Prostate gland (tissue), 2 donors: ENCODE data around the gene SREBF2. TPM values are rescaled to one million over a fixed set of nuclear protein-coding genes. Genes with fewer than 3 reads are reported as not detected.
A peak's percentile ranks its signal among the peaks of the same experiment; 100 is the strongest.

Source experiments
- DNase-seq: peaks from one replicate; pipeline ENCODE4 v3.0.0-alpha.2; 2019; ENCODE audit warnings: low spot score
- H3K27ac ChIP-seq, 2 donors: fragments of 200-600 bp; sonication (generic); 2 replicates each; pipeline ENCODE4 v1.5.1; 2017 to 2019
- H3K27me3 ChIP-seq: fragments of 200-600 bp; sonication (generic); replicated peaks from 2 replicates; pipeline ENCODE4 v1.5.1; 2019; ENCODE audit not compliant: insufficient read depth
- H3K36me3 ChIP-seq, 2 donors: fragments of 200-600 bp; sonication (generic); 1 replicate in 1 of 2; 2 replicates in 1 of 2; pipeline versions ENCODE4 v1.5.1 to v1.8.1; 2017 to 2019
- H3K4me1 ChIP-seq: fragments of 200-600 bp; sonication (generic); replicated peaks from 2 replicates; pipeline ENCODE4 v1.5.1; 2019
- H3K4me3 ChIP-seq, 2 donors: fragments of 200-600 bp; sonication (generic); 2 replicates each; pipeline ENCODE4 v1.5.1; 2017 to 2019
- H3K9me3 ChIP-seq: fragments of 200-600 bp; sonication (generic); 2 replicates; pipeline ENCODE4 v1.5.1; 2017
- POLR2A ChIP-seq: fragments of 450-650 bp; IDR thresholded peaks from one replicate; pipeline ENCODE4 v1.6.1; 2016; ENCODE audit warnings: antibody characterized with exemption, mild to moderate bottlenecking
- POLR2AphosphoS5 ChIP-seq: sonication (generic); formaldehyde crosslinking; IDR thresholded peaks from one replicate; pipeline ENCODE4 v1.6.1; 2017; ENCODE audit warnings: antibody characterized with exemption
- WGBS: methylation state at CpG from one replicate; pipeline ENCODE4 v1.1.5; 2018; 5-methylcytosine and 5-hydroxymethylcytosine counted together
- intact Hi-C: fragments of 100-400 bp; cut with DNase I; formaldehyde crosslinking; loops from one replicate; pipeline ENCODE4 v1.14.2; 2022
- total RNA-seq, 2 donors: library from RNA; depleted of rRNA; stranded (reverse); fragments of >200 nt; gene quantifications; one replicate each; pipeline ENCODE4 v1.1.0, GENCODE V29; 2016
- TF ChIP-seq, protein P1 (sequence below), 4 experiments: fragments of 200-600 bp in 2 of 4; fragments of 450-650 bp in 2 of 4; sonication (generic) in 2 of 4; IDR thresholded peaks; 1 replicate in 3 of 4; 2 replicates in 1 of 4; pipeline ENCODE4 v1.5.1; 2016 to 2019; ENCODE audit warnings: antibody characterized with exemption in 4 of 4, mild to moderate bottlenecking in 2 of 4, moderate library complexity in 2 of 4

The SREBF2 gene
- total RNA-seq, 2 donors from 2014 or later = 62.7 to 128 TPM

GRCh38 chr22:41922940-41923594 lies 90.2 kb downstream of the SREBF2 start:
- intact Hi-C loops = no loop called here
- TF ChIP-seq POLR2AphosphoS5 = no peak
- no peak for TF ChIP-seq POLR2A
- TF ChIP-seq, protein P1, sequence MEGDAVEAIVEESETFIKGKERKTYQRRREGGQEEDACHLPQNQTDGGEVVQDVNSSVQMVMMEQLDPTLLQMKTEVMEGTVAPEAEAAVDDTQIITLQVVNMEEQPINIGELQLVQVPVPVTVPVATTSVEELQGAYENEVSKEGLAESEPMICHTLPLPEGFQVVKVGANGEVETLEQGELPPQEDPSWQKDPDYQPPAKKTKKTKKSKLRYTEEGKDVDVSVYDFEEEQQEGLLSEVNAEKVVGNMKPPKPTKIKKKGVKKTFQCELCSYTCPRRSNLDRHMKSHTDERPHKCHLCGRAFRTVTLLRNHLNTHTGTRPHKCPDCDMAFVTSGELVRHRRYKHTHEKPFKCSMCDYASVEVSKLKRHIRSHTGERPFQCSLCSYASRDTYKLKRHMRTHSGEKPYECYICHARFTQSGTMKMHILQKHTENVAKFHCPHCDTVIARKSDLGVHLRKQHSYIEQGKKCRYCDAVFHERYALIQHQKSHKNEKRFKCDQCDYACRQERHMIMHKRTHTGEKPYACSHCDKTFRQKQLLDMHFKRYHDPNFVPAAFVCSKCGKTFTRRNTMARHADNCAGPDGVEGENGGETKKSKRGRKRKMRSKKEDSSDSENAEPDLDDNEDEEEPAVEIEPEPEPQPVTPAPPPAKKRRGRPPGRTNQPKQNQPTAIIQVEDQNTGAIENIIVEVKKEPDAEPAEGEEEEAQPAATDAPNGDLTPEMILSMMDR (IDR thresholded peaks at IDR 0.05) = no peak
- H3K27me3 ChIP-seq = no peaks in the 10 kb centered on the region
- no peaks in the 10 kb centered on the region for H3K9me3 ChIP-seq
- no peaks in the 10 kb centered on the region for H3K36me3 ChIP-seq
- no peak overlapping the region for H3K27ac ChIP-seq
- WGBS = 97% methylated on average over 4 of the region's 4 CpGs
- H3K4me3 ChIP-seq = no peak overlapping the region
- peaks cover 4% of the 10 kb centered on the region for H3K4me1 ChIP-seq
- no peak for DNase-seq

DNA sequence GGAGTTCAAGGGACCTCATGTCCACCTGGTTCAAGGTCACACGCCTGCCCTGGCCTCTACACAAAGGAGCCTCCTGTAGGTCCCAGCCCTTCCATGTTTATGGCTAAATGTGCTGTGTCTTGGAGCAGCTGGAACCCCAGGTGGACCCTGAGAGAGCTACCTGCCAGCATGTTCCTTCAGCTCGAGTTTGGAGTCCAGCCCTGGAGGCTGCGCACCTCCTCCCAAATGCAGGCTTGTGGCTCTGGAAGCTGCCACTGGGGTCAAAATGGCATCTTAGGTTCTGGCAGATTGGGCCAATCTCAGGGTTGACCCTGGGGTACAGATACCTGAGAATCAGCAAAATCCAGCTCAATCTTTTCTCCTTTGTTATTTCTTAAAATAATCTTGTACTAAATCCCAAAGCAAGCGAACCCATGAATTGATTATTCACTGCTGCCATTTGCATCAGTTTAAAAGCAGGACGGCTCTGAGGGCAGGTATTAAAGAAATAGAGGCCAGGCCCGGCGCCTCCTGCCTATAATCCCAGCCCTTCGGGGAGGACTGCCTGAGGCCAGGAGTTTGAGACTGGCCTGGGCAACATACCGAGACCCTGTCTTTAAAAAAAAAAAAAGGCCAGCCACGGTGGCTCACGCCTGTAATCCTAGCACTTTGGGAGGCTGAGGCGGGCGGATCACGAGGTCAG lies 90.8 kb downstream of the SREBF2 start:
- no peaks in the 10 kb centered on the region for H3K27me3 ChIP-seq
- no peak overlapping the region for H3K27ac ChIP-seq
- no peak for DNase-seq
- peaks cover 4% of the 10 kb centered on the region for H3K4me1 ChIP-seq
- H3K36me3 ChIP-seq = no peaks in the 10 kb centered on the region
- no peak overlapping the region for H3K4me3 ChIP-seq
- no peak for TF ChIP-seq POLR2AphosphoS5
- H3K9me3 ChIP-seq = no peaks in the 10 kb centered on the region
- 92% methylated on average over 14 of the region's 14 CpGs for WGBS
- intact Hi-C loops = no loop called here

DNA sequence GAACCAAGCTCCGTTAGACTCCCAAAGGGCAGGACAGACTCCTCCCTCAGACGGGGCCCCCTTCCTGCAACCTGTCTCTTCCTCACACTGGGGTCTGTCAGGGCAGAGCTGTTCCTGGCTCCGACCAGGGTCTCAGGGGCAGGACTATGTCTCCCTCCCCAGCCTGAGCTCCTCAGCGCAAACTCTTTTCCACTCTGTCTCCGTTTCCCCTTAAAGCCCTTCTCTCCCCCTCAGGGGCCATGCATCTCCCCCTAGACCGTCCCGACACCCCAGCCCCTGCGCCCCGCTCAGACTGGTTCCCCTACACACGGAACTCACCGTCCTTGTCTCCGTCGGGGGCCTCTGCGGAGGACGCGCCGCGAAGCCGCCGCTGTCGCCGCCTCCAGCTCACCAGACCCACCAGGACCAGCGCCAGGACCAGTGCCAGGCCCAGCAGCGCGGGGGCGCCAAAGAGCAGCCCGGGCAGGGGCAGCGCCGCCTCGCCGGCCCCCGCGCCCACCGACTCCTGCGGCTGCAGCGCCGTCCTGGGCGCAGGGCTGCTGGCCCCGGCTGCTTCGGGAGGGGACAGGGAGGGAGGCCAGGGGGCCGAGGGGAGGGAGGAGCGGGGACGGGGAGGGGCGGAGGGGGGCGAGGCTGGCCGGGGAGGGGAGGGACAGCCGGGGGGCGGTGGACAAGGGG lies 93.0 kb downstream of the SREBF2 start:
- Histone ChIP-seq H3K9me3 (no peaks in the 10 kb centered on the region), H3K4me1 (peaks cover 4% of the 10 kb centered on the region), H3K27ac (no peak overlapping the region), H3K27me3 (no peaks in the 10 kb centered on the region), H3K4me3 (peak overlapping the region; percentile 29 to 36), H3K36me3 (no peaks in the 10 kb centered on the region)
- intact Hi-C loops = no loop called here
- DNase-seq = peak; percentile 43
- WGBS = 9% methylated on average over 34 of the region's 48 CpGs
- TF ChIP-seq, protein P1 (IDR thresholded peaks at IDR 0.05) = peak in 3 of 4 experiments; percentile 37 to 80 (median 61)
- TF ChIP-seq POLR2AphosphoS5 = no peak
- no peak for TF ChIP-seq POLR2A

GRCh38 chr22:41927813-41928212 lies 94.9 kb downstream of the SREBF2 start:
- Histone ChIP-seq H3K36me3 (no peaks in the 10 kb centered on the region), H3K9me3 (no peaks in the 10 kb centered on the region), H3K4me1 (peaks cover 4% of the 10 kb centered on the region), H3K4me3 (no peak overlapping the region), H3K27me3 (no peaks in the 10 kb centered on the region), H3K27ac (no peak overlapping the region)
- WGBS = 90% methylated on average over 6 of the region's 6 CpGs
- TF ChIP-seq POLR2A (no peak), POLR2AphosphoS5 (no peak)
- TF ChIP-seq, protein P1 (IDR thresholded peaks at IDR 0.05) = no peak
- intact Hi-C loops = no loop called here
- no peak for DNase-seq

DNA sequence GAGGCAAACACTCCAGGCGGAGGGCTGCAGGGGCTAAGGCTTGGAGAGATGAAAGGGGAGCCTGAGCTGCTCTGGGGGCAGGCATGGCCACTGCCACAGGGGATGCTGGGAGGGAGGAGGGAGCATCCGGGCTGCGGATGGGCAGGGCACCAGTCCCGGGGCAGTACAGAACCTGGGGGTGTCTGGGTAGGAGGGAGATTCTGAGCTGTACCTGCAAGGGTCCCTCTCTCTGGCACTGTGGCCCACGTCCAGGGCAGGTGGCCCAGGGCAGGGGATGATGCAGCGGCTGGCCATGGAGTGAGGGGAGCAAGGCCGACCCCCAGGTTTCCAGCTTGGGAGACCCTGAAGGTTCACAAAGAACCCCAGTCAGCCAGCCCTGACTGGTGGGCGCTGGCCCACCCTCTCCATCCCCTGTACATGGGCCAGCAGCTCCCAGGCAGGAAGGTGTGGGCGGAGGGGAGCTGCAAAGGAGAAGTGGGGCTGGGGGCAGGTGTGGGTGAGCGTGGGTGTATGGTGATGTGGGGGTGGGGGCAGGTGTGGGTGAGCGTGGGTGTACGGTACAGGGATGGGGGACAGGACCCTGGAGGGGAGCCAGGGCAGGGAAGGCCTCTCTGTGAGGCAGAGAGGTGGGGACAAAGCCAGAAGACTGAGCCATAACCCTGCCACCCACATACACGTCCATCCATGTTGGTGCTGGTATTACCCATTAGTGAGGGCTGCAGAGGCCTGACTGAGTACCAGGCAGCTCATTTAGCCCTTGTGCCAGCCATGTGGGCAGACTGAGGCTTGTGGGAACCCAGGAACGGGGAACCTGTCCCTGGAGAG lies 95.9 kb downstream of the SREBF2 start:
- WGBS = 79% methylated on average over 14 of the region's 14 CpGs
- Histone ChIP-seq H3K4me1 (peaks cover 4% of the 10 kb centered on the region), H3K27ac (no peak overlapping the region), H3K36me3 (no peaks in the 10 kb centered on the region), H3K27me3 (no peaks in the 10 kb centered on the region), H3K4me3 (no peak overlapping the region), H3K9me3 (no peaks in the 10 kb centered on the region)
- DNase-seq = no peak
- TF ChIP-seq POLR2AphosphoS5 = no peak
- TF ChIP-seq, protein P1 (IDR thresholded peaks at IDR 0.05) = no peak
- no peak for TF ChIP-seq POLR2A
- intact Hi-C loops = no loop called here
